ENCODE results near the gene BHLHE41. TPM values are rescaled to one million over a fixed set of nuclear protein-coding genes. Genes with fewer than 3 reads are reported as not detected.

Gene BHLHE41
- total and polyA plus RNA-seq, 9 of the 15 experiments (the other 6 are each of a cell fraction or from before 2014, with no cell fraction given): not detected

DNA sequence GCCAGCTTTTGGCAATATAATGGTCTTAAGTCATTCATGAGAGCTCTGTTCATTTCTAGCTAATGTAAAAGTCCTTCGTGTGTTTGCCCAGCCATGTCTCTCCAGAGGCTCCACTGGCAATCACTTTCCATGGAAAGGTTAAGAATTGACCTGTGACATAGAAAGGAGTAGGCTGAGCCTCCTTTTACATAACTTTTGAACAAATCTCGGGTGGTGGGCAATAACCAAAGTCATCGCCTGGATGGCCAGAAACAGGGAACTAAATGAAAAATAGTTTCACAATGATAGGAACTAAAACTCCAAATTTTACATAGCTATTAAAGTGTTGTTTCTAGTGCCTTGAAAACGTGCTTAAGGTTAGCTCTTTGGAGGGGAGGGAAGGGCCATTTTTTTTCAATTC is 6.5 kb downstream of the BHLHE41 start:
- Histone ChIP-seq H4K20me1 (replicated peaks; ENCODE audit: control insufficient read depth, insufficient read depth, low read length) (no peaks in the 10 kb centered on the region; the same call in 1 of the 2 replicates), H2AFZ (ENCODE audit: low read depth, low read length) (no peak overlapping the region), H3K9me1 (ENCODE audit: control insufficient read depth, insufficient read depth, low read length) (no peaks in the 10 kb centered on the region), H3K36me3 (ENCODE audit: control insufficient read depth, insufficient read depth, low read length) (no peaks in the 10 kb centered on the region), H3K27me3 (ENCODE audit: control insufficient read depth in 2 of 2, insufficient read depth in 2 of 2, low read length in 2 of 2) (peaks cover 16 to 18% of the 10 kb centered on the region in 2 experiments), H3K9ac (ENCODE audit: insufficient read depth in 1 of 2, low read depth in 2 of 2, low read length in 2 of 2) (no peak overlapping the region), H3K4me2 (ENCODE audit: insufficient read depth, low read length) (no peak overlapping the region), H3K9me3 (replicated peaks; ENCODE audit: control insufficient read depth, insufficient read depth, low read depth, low read length) (no peaks in the 10 kb centered on the region), H3K4me1 (replicated peaks in 1 of 2; ENCODE audit: control insufficient read depth in 2 of 2, insufficient read depth in 2 of 2, low read length in 2 of 2) (peaks cover 19 to 23% of the 10 kb centered on the region in 2 experiments), H3K4me3 (no peak overlapping the region), H3K27ac (ENCODE audit: extremely low read depth, low read depth, low read length) (no peak overlapping the region), H3K79me2 (ENCODE audit: control insufficient read depth, insufficient read depth, low read length) (no peaks in the 10 kb centered on the region)
- in situ Hi-C loops (cut with MboI): no loop called here
- intact Hi-C loops (cut with micrococcal nuclease): no loop called here
- no peak for ATAC-seq
- ChIA-PET CTCF (ENCODE audit: low intra/inter-chr PET ratio) (interaction anchor here (0.7 kb wide), 2 partner anchors 148 to 320 kb away, joined by 3 to 4 read pairs; no protein-coding TSS in a partner anchor), POLR2A (no interaction called here)
- BruUV-seq (replicated peaks): no TSS peak
- TF ChIP-seq SNIP1 (IDR thresholded peaks at IDR 0.05; ENCODE audit: low read depth) (no peak), MTA1 (IDR thresholded peaks at IDR 0.05; ENCODE audit: borderline replicate concordance) (no peak), ZNF140 (CRISPR knock-in tag; IDR thresholded peaks at IDR 0.05) (no peak), SAFB2 (IDR thresholded peaks at IDR 0.05; ENCODE audit: borderline replicate concordance, low read depth, low read length, severe bottlenecking) (no peak), HNRNPUL1 (IDR thresholded peaks at IDR 0.05; ENCODE audit: low read length) (no peak), SP2 (IDR thresholded peaks at IDR 0.05; ENCODE audit: extremely low read depth, low read depth, low read length, poor library complexity, severe bottlenecking) (no peak), ZNF384 (IDR thresholded peaks at IDR 0.05; ENCODE audit: low read depth, low read length) (no peak), ATF1 (CRISPR knock-in tag; IDR thresholded peaks at IDR 0.05) (no peak), ATF1 (tag; IDR thresholded peaks at IDR 0.05) (no peak)
- TF ChIP-seq, protein P1, sequence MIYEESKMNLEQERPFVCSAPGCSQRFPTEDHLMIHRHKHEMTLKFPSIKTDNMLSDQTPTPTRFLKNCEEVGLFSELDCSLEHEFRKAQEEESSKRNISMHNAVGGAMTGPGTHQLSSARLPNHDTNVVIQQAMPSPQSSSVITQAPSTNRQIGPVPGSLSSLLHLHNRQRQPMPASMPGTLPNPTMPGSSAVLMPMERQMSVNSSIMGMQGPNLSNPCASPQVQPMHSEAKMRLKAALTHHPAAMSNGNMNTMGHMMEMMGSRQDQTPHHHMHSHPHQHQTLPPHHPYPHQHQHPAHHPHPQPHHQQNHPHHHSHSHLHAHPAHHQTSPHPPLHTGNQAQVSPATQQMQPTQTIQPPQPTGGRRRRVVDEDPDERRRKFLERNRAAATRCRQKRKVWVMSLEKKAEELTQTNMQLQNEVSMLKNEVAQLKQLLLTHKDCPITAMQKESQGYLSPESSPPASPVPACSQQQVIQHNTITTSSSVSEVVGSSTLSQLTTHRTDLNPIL (CRISPR knock-in tag; IDR thresholded peaks at IDR 0.05): no peak
- TF ChIP-seq, protein P2, sequence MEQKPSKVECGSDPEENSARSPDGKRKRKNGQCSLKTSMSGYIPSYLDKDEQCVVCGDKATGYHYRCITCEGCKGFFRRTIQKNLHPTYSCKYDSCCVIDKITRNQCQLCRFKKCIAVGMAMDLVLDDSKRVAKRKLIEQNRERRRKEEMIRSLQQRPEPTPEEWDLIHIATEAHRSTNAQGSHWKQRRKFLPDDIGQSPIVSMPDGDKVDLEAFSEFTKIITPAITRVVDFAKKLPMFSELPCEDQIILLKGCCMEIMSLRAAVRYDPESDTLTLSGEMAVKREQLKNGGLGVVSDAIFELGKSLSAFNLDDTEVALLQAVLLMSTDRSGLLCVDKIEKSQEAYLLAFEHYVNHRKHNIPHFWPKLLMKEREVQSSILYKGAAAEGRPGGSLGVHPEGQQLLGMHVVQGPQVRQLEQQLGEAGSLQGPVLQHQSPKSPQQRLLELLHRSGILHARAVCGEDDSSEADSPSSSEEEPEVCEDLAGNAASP (IDR thresholded peaks at IDR 0.05): no peak
- TF ChIP-seq, protein P3, sequence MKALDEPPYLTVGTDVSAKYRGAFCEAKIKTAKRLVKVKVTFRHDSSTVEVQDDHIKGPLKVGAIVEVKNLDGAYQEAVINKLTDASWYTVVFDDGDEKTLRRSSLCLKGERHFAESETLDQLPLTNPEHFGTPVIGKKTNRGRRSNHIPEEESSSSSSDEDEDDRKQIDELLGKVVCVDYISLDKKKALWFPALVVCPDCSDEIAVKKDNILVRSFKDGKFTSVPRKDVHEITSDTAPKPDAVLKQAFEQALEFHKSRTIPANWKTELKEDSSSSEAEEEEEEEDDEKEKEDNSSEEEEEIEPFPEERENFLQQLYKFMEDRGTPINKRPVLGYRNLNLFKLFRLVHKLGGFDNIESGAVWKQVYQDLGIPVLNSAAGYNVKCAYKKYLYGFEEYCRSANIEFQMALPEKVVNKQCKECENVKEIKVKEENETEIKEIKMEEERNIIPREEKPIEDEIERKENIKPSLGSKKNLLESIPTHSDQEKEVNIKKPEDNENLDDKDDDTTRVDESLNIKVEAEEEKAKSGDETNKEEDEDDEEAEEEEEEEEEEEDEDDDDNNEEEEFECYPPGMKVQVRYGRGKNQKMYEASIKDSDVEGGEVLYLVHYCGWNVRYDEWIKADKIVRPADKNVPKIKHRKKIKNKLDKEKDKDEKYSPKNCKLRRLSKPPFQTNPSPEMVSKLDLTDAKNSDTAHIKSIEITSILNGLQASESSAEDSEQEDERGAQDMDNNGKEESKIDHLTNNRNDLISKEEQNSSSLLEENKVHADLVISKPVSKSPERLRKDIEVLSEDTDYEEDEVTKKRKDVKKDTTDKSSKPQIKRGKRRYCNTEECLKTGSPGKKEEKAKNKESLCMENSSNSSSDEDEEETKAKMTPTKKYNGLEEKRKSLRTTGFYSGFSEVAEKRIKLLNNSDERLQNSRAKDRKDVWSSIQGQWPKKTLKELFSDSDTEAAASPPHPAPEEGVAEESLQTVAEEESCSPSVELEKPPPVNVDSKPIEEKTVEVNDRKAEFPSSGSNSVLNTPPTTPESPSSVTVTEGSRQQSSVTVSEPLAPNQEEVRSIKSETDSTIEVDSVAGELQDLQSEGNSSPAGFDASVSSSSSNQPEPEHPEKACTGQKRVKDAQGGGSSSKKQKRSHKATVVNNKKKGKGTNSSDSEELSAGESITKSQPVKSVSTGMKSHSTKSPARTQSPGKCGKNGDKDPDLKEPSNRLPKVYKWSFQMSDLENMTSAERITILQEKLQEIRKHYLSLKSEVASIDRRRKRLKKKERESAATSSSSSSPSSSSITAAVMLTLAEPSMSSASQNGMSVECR (CRISPR knock-in tag; IDR thresholded peaks at IDR 0.05): no peak
- WGBS (ENCODE audit: insufficient coverage, low coverage, missing lambda C conversion rate): 36% methylated on average over 3 of the region's 4 CpGs
- no peak for DNase-seq (ENCODE audit: extremely low read depth in 1 of 4, low spot score in 3 of 4)
- no peak for FAIRE-seq

Data from K562 (cell line).